GM12878 (cell line): ENCODE data around the gene UNC5B. TPM values are rescaled to one million over a fixed set of nuclear protein-coding genes. Genes with fewer than 3 reads are reported as not detected.

Experiments used
- ATAC-seq: fragments of 200-7000 bp; cut with Tn5 transposase; 3 replicates; pipeline ENCODE4 v1.9.1; 2020; ENCODE audit warnings: mild to moderate bottlenecking, moderate library complexity
- BruUV-seq: library from RNA; stranded (reverse); fragments of 400-500 nt; replicated peaks from 2 replicates; lab custom pipeline; 2021; lab: Mats Ljungman, UMichigan
- CTCF ChIA-PET: fragments of 300-600 bp; sonication (Branson Sonifier 250); formaldehyde crosslinking; extraction: SDS; loops from one replicate; lab custom pipeline; 2021; ENCODE audit warnings: inconsistent platforms; lab: Yijun Ruan, JAX
- POLR2A ChIA-PET: fragments of 350-600 bp; formaldehyde crosslinking; extraction: SDS; loops from one replicate; lab custom pipeline; 2021; ENCODE audit warnings: inconsistent platforms; lab: Charles Lee
- RAD21 ChIA-PET: fragments of 300-600 bp; sonication (Branson Sonifier 250); formaldehyde crosslinking; loops from one replicate; lab custom pipeline; 2023; ENCODE audit warnings: antibody characterized with exemption; ENCODE audit not compliant: unreplicated experiment; lab: Charles Lee
- SMC1A ChIA-PET: fragments of 300-600 bp; sonication (Branson Sonifier 250); formaldehyde crosslinking; loops from one replicate; lab custom pipeline; 2023; ENCODE audit not compliant: unreplicated experiment, uncharacterized antibody; lab: Charles Lee
- DNase-seq: peaks from one replicate; pipeline ENCODE4 v3.0.0-alpha.2; 2011; ENCODE audit warnings: low read depth, low spot score
- FAIRE-seq: peaks from 3 replicates; lab custom pipeline; 2011; peaks lifted over from hg19 to GRCh38; lab: Jason Lieb, UNC
- H2AFZ ChIP-seq: 2 replicates; pipeline ENCODE4 v1.6.0; 2011; ENCODE audit warnings: low read depth, low read length, control low read depth; ENCODE audit not compliant: control insufficient read depth
- H3K27ac ChIP-seq: 2 replicates; pipeline ENCODE4 v1.5.1; 2011; ENCODE audit warnings: control low read depth; ENCODE audit not compliant: control insufficient read depth, insufficient read depth
- H3K27me3 ChIP-seq, 2 experiments: replicated peaks in 1 of 2; 2 replicates each; pipeline versions ENCODE4 v1.6.0 to v1.6.1; 2011; ENCODE audit warnings: low read length in 1 of 2; ENCODE audit not compliant: control insufficient read depth in 2 of 2, insufficient read depth in 2 of 2
- H3K36me3 ChIP-seq, 2 experiments: 2 replicates each; pipeline ENCODE4 v1.5.1; 2011; ENCODE audit warnings: low read length in 1 of 2; ENCODE audit not compliant: control insufficient read depth in 2 of 2, insufficient read depth in 2 of 2
- H3K4me1 ChIP-seq: 2 replicates; pipeline ENCODE4 v1.6.1; 2011; ENCODE audit warnings: mild to moderate bottlenecking, low read length, moderate library complexity, mixed read lengths; ENCODE audit not compliant: control insufficient read depth, insufficient read depth
- H3K4me2 ChIP-seq: 2 replicates; pipeline ENCODE4 v1.6.0; 2011; ENCODE audit warnings: control low read depth; ENCODE audit not compliant: control insufficient read depth, insufficient read depth
- H3K4me3 ChIP-seq: fragments of 200-600 bp; sonication (generic); 2 replicates; pipeline ENCODE4 v1.5.1; 2016
- H3K79me2 ChIP-seq: 2 replicates; pipeline ENCODE4 v1.6.0; 2011; ENCODE audit warnings: low read length; ENCODE audit not compliant: control insufficient read depth, insufficient read depth
- H3K9ac ChIP-seq: 2 replicates; pipeline ENCODE4 v1.8.0; 2011; ENCODE audit warnings: low read length, control low read depth, mixed read lengths; ENCODE audit not compliant: control insufficient read depth, insufficient read depth
- H3K9me3 ChIP-seq: replicated peaks from 3 replicates; pipeline ENCODE4 v1.5.1; 2011; ENCODE audit warnings: mild to moderate bottlenecking, low read length; ENCODE audit not compliant: control insufficient read depth, insufficient read depth
- H4K20me1 ChIP-seq: 2 replicates; pipeline ENCODE4 v1.6.0; 2011; ENCODE audit not compliant: control insufficient read depth, insufficient read depth
- BCL11A ChIP-seq: IDR thresholded peaks from 2 replicates; pipeline ENCODE4 v1.6.1; 2011; ENCODE audit warnings: low read depth, low read length
- BMI1 ChIP-seq: fragments of 450-650 bp; IDR thresholded peaks from 2 replicates; pipeline ENCODE4 v1.6.1; 2016; ENCODE audit warnings: mild to moderate bottlenecking, moderate library complexity, borderline replicate concordance
- BRCA1 ChIP-seq: IDR thresholded peaks from 2 replicates; pipeline ENCODE4 v1.6.1; 2011; ENCODE audit warnings: low read depth, low read length, improper control_type of control experiment
- ESRRA ChIP-seq: IDR thresholded peaks from 2 replicates; pipeline ENCODE4 v1.6.1; 2012; ENCODE audit warnings: mild to moderate bottlenecking, low read length, improper control_type of control experiment
- IRF4 ChIP-seq: IDR thresholded peaks from 2 replicates; pipeline ENCODE4 v1.6.1; 2011; ENCODE audit warnings: low read depth, low read length
- MXI1 ChIP-seq: fragments of 150-350 bp; IDR thresholded peaks from 2 replicates; pipeline ENCODE4 v1.6.1; 2011; ENCODE audit warnings: low read depth, mild to moderate bottlenecking, inconsistent platforms, low read length, improper control_type of control experiment
- PAX5 ChIP-seq: IDR thresholded peaks from 2 replicates; pipeline ENCODE4 v1.6.1; 2011; ENCODE audit warnings: low read depth, low read length, borderline replicate concordance
- PRDM15 ChIP-seq: fragments of 450-650 bp; formaldehyde crosslinking; IDR thresholded peaks from 2 replicates; pipeline ENCODE4 v1.4.0; 2020; ENCODE audit warnings: mild to moderate bottlenecking, moderate library complexity
- RELA ChIP-seq: fragments of 450-650 bp; IDR thresholded peaks from 2 replicates; pipeline ENCODE4 v1.8.0; 2014; ENCODE audit warnings: borderline replicate concordance; ENCODE audit not compliant: partially characterized antibody
- RUNX3 ChIP-seq: IDR thresholded peaks from 2 replicates; pipeline ENCODE4 v1.6.1; 2012; ENCODE audit warnings: low read length, inconsistent platforms
- SMARCA5 ChIP-seq: fragments of 450-650 bp; IDR thresholded peaks from 2 replicates; pipeline ENCODE4 v1.6.1; 2017; ENCODE audit warnings: mild to moderate bottlenecking
- STAT3 ChIP-seq: IDR thresholded peaks from 2 replicates; pipeline ENCODE4 v1.6.1; 2011; ENCODE audit warnings: low read depth, low read length, improper control_type of control experiment
- SUZ12 ChIP-seq: fragments of 200-600 bp; sonication (generic); IDR thresholded peaks from one replicate; pipeline ENCODE4 v1.6.1; 2018; ENCODE audit warnings: antibody characterized with exemption, mild to moderate bottlenecking; ENCODE audit not compliant: unreplicated experiment
- ZZZ3 ChIP-seq: IDR thresholded peaks from 2 replicates; pipeline ENCODE4 v1.6.1; 2011; ENCODE audit warnings: low read depth; ENCODE audit not compliant: control insufficient read depth, insufficient read length
- WGBS: methylation state at CpG from one replicate; pipeline ENCODE4 v1.1.6; 2016; ENCODE audit warnings: low lambda C conversion rate; ENCODE audit not compliant: insufficient replicate concordance, insufficient coverage; ENCODE audit errors: missing lambda C conversion rate; 5-methylcytosine and 5-hydroxymethylcytosine counted together
- in situ Hi-C: fragments of 300-500 bp; cut with MboI; formaldehyde crosslinking; loops from 9 replicates; pipeline ENCODE4 v1.14.3; 2018; ENCODE audit warnings: mixed read lengths
- intact Hi-C: fragments of 100-400 bp; cut with micrococcal nuclease; formaldehyde crosslinking; loops from one replicate; pipeline ENCODE4 v1.14.2; 2022; ENCODE audit not compliant: unreplicated experiment
- polyA plus RNA-seq, 11 experiments: library from polyadenylated mRNA; depleted of rRNA in 4 of 11; unstranded in 6 of 11; stranded (reverse) in 5 of 11; fragments of >200 nt; fragmentation: Nextera tagmentation in 4 of 11; fragmentation: Illumina TruSeq in 1 of 11; extraction: Ambion mirVana in 4 of 11; extraction: Trizol in 1 of 11; gene quantifications; 1 replicate in 1 of 11; 2 replicates in 10 of 11; pipeline versions ENCODE4 v1.2.1 to v1.2.3, GENCODE V29; 2011 to 2016; ENCODE audit warnings: inconsistent platforms in 2 of 11, missing spikeins in 2 of 11, low read depth in 1 of 11
- total RNA-seq, 4 experiments: library from RNA; depleted of rRNA in 3 of 4; stranded (reverse); fragments of >200 nt in 3 of 4; fragmentation: Illumina TruSeq in 1 of 4; extraction: Trizol in 1 of 4; gene quantifications; 2 replicates each; pipeline versions ENCODE4 v1.2.1 to v1.2.3, GENCODE V29; 2013 to 2021

UNC5B gene
- total and polyA plus RNA-seq, 10 of the 15 experiments (the other 5 are each of a cell fraction or from before 2014, with no cell fraction given) = 0.03 to 0.08 TPM; not detected in 8

- ChIA-PET POLR2A (no interaction called here), SMC1A (interaction anchor here (1.4 kb wide), 1 partner anchor 8 kb away, joined by 3 read pairs; no protein-coding TSS in a partner anchor), RAD21 (no interaction called here), CTCF (interaction anchor here (0.6 kb wide), 3 partner anchors 300 to 1629 kb away, joined by 3 to 4 read pairs (median 3); no protein-coding TSS in a partner anchor)
- FAIRE-seq (no peak), DNase-seq (no peak), ATAC-seq (no peak)
- Histone ChIP-seq H3K4me3 (no peak overlapping the region), H3K9me3 (no peaks in the 10 kb centered on the region), H3K79me2 (no peaks in the 10 kb centered on the region), H3K36me3 (no peaks in the 10 kb centered on the region), H3K27ac (no peak overlapping the region), H3K4me1 (no peaks in the 10 kb centered on the region), H3K27me3 (peaks cover 3 to 9% of the 10 kb centered on the region in 2 experiments; a peak in 3 of 4 replicates), H4K20me1 (no peaks in the 10 kb centered on the region), H3K4me2 (no peak overlapping the region), H2AFZ (no peak overlapping the region), H3K9ac (no peak overlapping the region)
- WGBS = 45% methylated on average over 4 of the region's 4 CpGs
- intact Hi-C loops (no loop called here), in situ Hi-C loops (no loop called here)
- TF ChIP-seq RELA (no peak), ZZZ3 (no peak), SUZ12 (no peak), BRCA1 (no peak), SMARCA5 (no peak), BMI1 (no peak)
- BruUV-seq = no TSS peak
Observed at GRCh38 chr10:71177651-71178199, 34.6 kb upstream of the UNC5B start.

GRCh38 chr10:71178880-71179279 is 33.5 kb upstream of the UNC5B start:
- no peak overlapping the region for H3K4me3 ChIP-seq
- ChIA-PET POLR2A (no interaction called here), RAD21 (no interaction called here), CTCF (no interaction called here), SMC1A (no interaction called here)
- no peak overlapping the region for H2AFZ ChIP-seq
- no peaks in the 10 kb centered on the region for H4K20me1 ChIP-seq
- H3K4me1 ChIP-seq = no peaks in the 10 kb centered on the region
- no peak overlapping the region for H3K27ac ChIP-seq
- H3K9ac ChIP-seq = no peak overlapping the region
- H3K79me2 ChIP-seq = no peaks in the 10 kb centered on the region
- no TSS peak for BruUV-seq
- no peak for ATAC-seq
- no peaks in the 10 kb centered on the region for H3K36me3 ChIP-seq
- intact Hi-C loops (no loop called here), in situ Hi-C loops (no loop called here)
- no peaks in the 10 kb centered on the region for H3K9me3 ChIP-seq
- H3K27me3 ChIP-seq = peaks cover 3 to 9% of the 10 kb centered on the region in 2 experiments; a peak in 3 of 4 replicates
- WGBS = 14% methylated on average over 3 of the region's 3 CpGs
- no peak for FAIRE-seq
- DNase-seq = no peak
- H3K4me2 ChIP-seq = no peak overlapping the region
- TF ChIP-seq ZZZ3 (no peak), BCL11A (no peak), PRDM15 (CRISPR knock-in tag) (no peak), MXI1 (no peak), STAT3 (no peak), IRF4 (no peak), RUNX3 (no peak), PAX5 (no peak), ESRRA (no peak)
